OCI-LY1 (cell line): Measurements from ENCODE around the gene MXD4.

Experiments
- CTCF ChIP-seq: fragments of 200-600 bp; sonication (generic), shearing (Covaris generic); IDR thresholded peaks from 2 replicates; pipeline ENCODE4 v1.5.1; 2017; ENCODE audit warnings: mild to moderate bottlenecking, antibody characterized with exemption, low read length, moderate library complexity, mixed read lengths
- EZH2 ChIP-seq: fragments of 200-600 bp; sonication (generic), shearing (Covaris generic); IDR thresholded peaks from 2 replicates; pipeline ENCODE4 v1.8.0; 2017; ENCODE audit warnings: borderline replicate concordance, mixed run types, mild to moderate bottlenecking, antibody characterized with exemption, low read length, moderate library complexity, mixed read lengths

GRCh38 chr4:2248821-2249261 is 13.1 kb downstream of the MXD4 start:
- TF ChIP-seq CTCF (no peak), EZH2 (no peak)
